NK-92 (cell line): Measurements from ENCODE around the gene VWCE.

Experiments used
- DNase-seq: peaks from one replicate; lab custom pipeline; 2025; ENCODE audit not compliant: unreplicated experiment; lab: John Stamatoyannopoulos, UW

The VWCE gene

GRCh38 chr11:61287338-61287977 lies 7.7 kb downstream of the VWCE start:
- no peak for DNase-seq

- DNase-seq, result no peak
Observed at GRCh38 chr11:61283613-61284012, 11.5 kb downstream of the VWCE start.

GRCh38 chr11:61281581-61282250 lies 13.4 kb downstream of the VWCE start:
- DNase-seq, result no peak

- no peak for DNase-seq
Observed at GRCh38 chr11:61280883-61281580, 14.1 kb downstream of the VWCE start.

- DNase-seq, result no peak
Observed at GRCh38 chr11:61279934-61280659, 15.0 kb downstream of the VWCE start.

- no peak for DNase-seq
Observed at GRCh38 chr11:61278001-61278470, 17.1 kb downstream of the VWCE start.

- no peak for DNase-seq
Observed at GRCh38 chr11:61277186-61278000, 17.7 kb downstream of the VWCE start.

- no peak for DNase-seq
Observed at GRCh38 chr11:61275191-61275590, 19.9 kb downstream of the VWCE start.

GRCh38 chr11:61274084-61274483 lies 21.0 kb downstream of the VWCE start:
- no peak for DNase-seq

- DNase-seq, result no peak
Observed at GRCh38 chr11:61273178-61274078, 21.7 kb downstream of the VWCE start.

GRCh38 chr11:61272731-61273130 lies 22.4 kb downstream of the VWCE start:
- DNase-seq, result no peak

GRCh38 chr11:61270354-61271076 lies 24.6 kb downstream of the VWCE start:
- no peak for DNase-seq

GRCh38 chr11:61268588-61269250 lies 26.4 kb downstream of the VWCE start:
- no peak for DNase-seq

GRCh38 chr11:61267437-61267841 lies 27.7 kb downstream of the VWCE start:
- DNase-seq, result no peak

- DNase-seq, result no peak
Observed at GRCh38 chr11:61266602-61267001, 28.5 kb downstream of the VWCE start.

GRCh38 chr11:61265357-61265756 lies 29.8 kb downstream of the VWCE start:
- DNase-seq, result no peak

GRCh38 chr11:61264795-61265194 lies 30.3 kb downstream of the VWCE start:
- no peak for DNase-seq

GRCh38 chr11:61264371-61264770 lies 30.7 kb downstream of the VWCE start:
- no peak for DNase-seq
